ENCODE measurements around the gene KSR2.

Gene KSR2

GRCh38 chr12:117684471-117684870 lies 284.3 kb downstream of the KSR2 start:
- no peak for DNase-seq

GRCh38 chr12:117680312-117680711 lies 288.5 kb downstream of the KSR2 start:
- no peak for DNase-seq

- DNase-seq, result no peak
Measured at GRCh38 chr12:117679776-117680175, 289.0 kb downstream of the KSR2 start.

GRCh38 chr12:117674763-117675162 lies 294.0 kb downstream of the KSR2 start:
- no peak for DNase-seq

GRCh38 chr12:117674313-117674712 lies 294.5 kb downstream of the KSR2 start:
- no peak for DNase-seq

GRCh38 chr12:117671734-117672133 lies 297.1 kb downstream of the KSR2 start:
- DNase-seq, result peak; percentile 4

GRCh38 chr12:117664169-117664568 lies 304.6 kb downstream of the KSR2 start:
- DNase-seq, result no peak

GRCh38 chr12:117662620-117663395 lies 306.0 kb downstream of the KSR2 start:
- no peak for DNase-seq

- DNase-seq, result no peak
Measured at GRCh38 chr12:117662220-117662619, 306.6 kb downstream of the KSR2 start.

- DNase-seq, result no peak
Measured at GRCh38 chr12:117661471-117661870, 307.3 kb downstream of the KSR2 start.

GRCh38 chr12:117660896-117661295 lies 307.9 kb downstream of the KSR2 start:
- DNase-seq, result no peak

- no peak for DNase-seq
Measured at GRCh38 chr12:117658226-117658625, 310.6 kb downstream of the KSR2 start.

GRCh38 chr12:117649796-117650195 lies 319.0 kb downstream of the KSR2 start:
- DNase-seq, result no peak

- DNase-seq, result peak; percentile 54
Measured at GRCh38 chr12:117646520-117646919, 322.3 kb downstream of the KSR2 start.

GRCh38 chr12:117645473-117645872 lies 323.3 kb downstream of the KSR2 start:
- no peak for DNase-seq

GRCh38 chr12:117643971-117644370 lies 324.8 kb downstream of the KSR2 start:
- DNase-seq, result no peak

- DNase-seq, result no peak
Measured at GRCh38 chr12:117641885-117642284, 326.9 kb downstream of the KSR2 start.

- DNase-seq, result no peak
Measured at GRCh38 chr12:117640511-117640910, 328.3 kb downstream of the KSR2 start.

GRCh38 chr12:117629454-117629853 lies 339.3 kb downstream of the KSR2 start:
- no peak for DNase-seq

GRCh38 chr12:117628711-117629110 lies 340.1 kb downstream of the KSR2 start:
- DNase-seq, result peak; percentile 51

GRCh38 chr12:117622741-117623140 lies 346.0 kb downstream of the KSR2 start:
- DNase-seq, result no peak

GRCh38 chr12:117622087-117622486 lies 346.7 kb downstream of the KSR2 start:
- no peak for DNase-seq

- DNase-seq, result no peak
Measured at GRCh38 chr12:117607778-117608177, 361.0 kb downstream of the KSR2 start.

GRCh38 chr12:117606945-117607344 lies 361.8 kb downstream of the KSR2 start:
- no peak for DNase-seq

GRCh38 chr12:117606024-117606423 lies 362.8 kb downstream of the KSR2 start:
- no peak for DNase-seq

Measured in NCI-H748 treated with DMSO at 0.1 percent for 48 hours (cell line).